SK-N-SH (cell line): ENCODE results near the gene ABHD17C. TPM values are rescaled to one million over a fixed set of nuclear protein-coding genes. Genes with fewer than 3 reads are reported as not detected.

Source experiments
- CTCF ChIA-PET: fragments of 300-600, 350-600 bp; formaldehyde crosslinking; extraction: SDS; loops from one replicate; lab custom pipeline; 2021; lab: Yijun Ruan, JAX
- POLR2A ChIA-PET: fragments of 350-600 bp; sonication (Branson Sonifier 250); formaldehyde crosslinking; extraction: SDS; loops from one replicate; lab custom pipeline; 2020; ENCODE audit warnings: antibody characterized with exemption, inconsistent platforms; lab: Yijun Ruan, JAX
- DNase-seq: peaks from one replicate; pipeline ENCODE4 v3.0.0; 2012
- H2AFZ ChIP-seq: fragments of 200-600 bp; sonication (generic); 2 replicates; pipeline ENCODE4 v1.8.1; 2016; ENCODE audit warnings: antibody characterized with exemption, mild to moderate bottlenecking, low read depth
- H3F3A ChIP-seq: fragments of 200-600 bp; sonication (generic); replicated peaks from 2 replicates; pipeline ENCODE3; 2016; ENCODE audit warnings: antibody characterized with exemption, mild to moderate bottlenecking; ENCODE audit not compliant: insufficient read depth
- H3K27ac ChIP-seq, 2 experiments: fragments of 200-500 bp in 1 of 2; fragments of 200-600 bp in 1 of 2; sonication (Bioruptor generic) in 1 of 2; sonication (generic), shearing (Covaris generic) in 1 of 2; 2 replicates each; pipeline versions ENCODE4 v1.5.1 to v1.6.1; 2014 to 2016; ENCODE audit warnings: low read depth in 2 of 2, inconsistent platforms in 1 of 2, low read length in 1 of 2, mild to moderate bottlenecking in 1 of 2, mixed read lengths in 1 of 2
- H3K27me3 ChIP-seq: fragments of 200-600 bp; sonication (generic), shearing (Covaris generic); 2 replicates; pipeline ENCODE4 v1.6.1; 2016; ENCODE audit warnings: mixed run types; ENCODE audit not compliant: insufficient read depth
- H3K36me3 ChIP-seq, 2 experiments: fragments of 200-500 bp in 1 of 2; fragments of 200-600 bp in 1 of 2; sonication (Bioruptor generic) in 1 of 2; sonication (generic) in 1 of 2; replicated peaks in 1 of 2; 2 replicates each; pipeline versions ENCODE3 to v1.5.1; 2014 to 2016; ENCODE audit warnings: low read length in 1 of 2, mild to moderate bottlenecking in 1 of 2; ENCODE audit not compliant: insufficient read depth in 2 of 2, control insufficient read depth in 1 of 2
- H3K4me1 ChIP-seq, 2 experiments: fragments of 200-500 bp in 1 of 2; fragments of 200-600 bp in 1 of 2; sonication (Bioruptor generic) in 1 of 2; sonication (generic), shearing (Covaris generic) in 1 of 2; 2 replicates each; pipeline versions ENCODE4 v1.5.1 to v1.6.1; 2014 to 2016; ENCODE audit warnings: low read depth in 1 of 2, low read length in 1 of 2, mixed run types in 1 of 2; ENCODE audit not compliant: insufficient read depth in 2 of 2, control insufficient read depth in 1 of 2
- H3K4me2 ChIP-seq: fragments of 200-600 bp; sonication (generic), shearing (Covaris generic); 2 replicates; pipeline ENCODE4 v1.6.1; 2017; ENCODE audit warnings: mixed run types
- H3K4me3 ChIP-seq, 2 experiments: fragments of 200-500 bp in 1 of 2; fragments of 200-600 bp in 1 of 2; sonication (Bioruptor generic) in 1 of 2; sonication (generic), shearing (Covaris generic) in 1 of 2; 2 replicates each; pipeline versions ENCODE4 v1.5.1 to v1.8.1; 2014 to 2016; ENCODE audit warnings: low read depth in 2 of 2, inconsistent platforms in 1 of 2, low read length in 1 of 2, mild to moderate bottlenecking in 1 of 2, mixed read lengths in 1 of 2, moderate library complexity in 1 of 2
- H3K79me2 ChIP-seq: fragments of 200-600 bp; sonication (generic); 2 replicates; pipeline ENCODE4 v1.8.1; 2017; ENCODE audit warnings: mild to moderate bottlenecking; ENCODE audit not compliant: insufficient read depth
- H3K9ac ChIP-seq: fragments of 200-600 bp; sonication (generic); 2 replicates; pipeline ENCODE4 v1.6.1; 2017; ENCODE audit warnings: mixed run types
- H3K9me2 ChIP-seq: fragments of 200-600 bp; sonication (generic); 2 replicates; pipeline ENCODE4 v1.6.1; 2017; ENCODE audit warnings: mixed run types
- H3K9me3 ChIP-seq: fragments of 200-600 bp; sonication (generic); 2 replicates; pipeline ENCODE4 v1.6.1; 2017; ENCODE audit warnings: mixed run types, mild to moderate bottlenecking, moderate library complexity
- H4K20me1 ChIP-seq: fragments of 200-600 bp; sonication (generic); 2 replicates; pipeline ENCODE4 v1.6.1; 2017; ENCODE audit warnings: mild to moderate bottlenecking, mixed run types; ENCODE audit not compliant: insufficient read depth
- CHD2 ChIP-seq: fragments of 150-350 bp; IDR thresholded peaks from 2 replicates; pipeline ENCODE4 v1.6.1; 2018; ENCODE audit warnings: low read length; ENCODE audit not compliant: partially characterized antibody
- CTCF ChIP-seq: fragments of 200-600 bp; sonication (generic); IDR thresholded peaks from 2 replicates; pipeline ENCODE4 v1.6.1; 2017; ENCODE audit warnings: antibody characterized with exemption, mild to moderate bottlenecking, moderate library complexity
- ELF1 ChIP-seq: IDR thresholded peaks from 2 replicates; pipeline ENCODE4 v1.4.0; 2012
- EZH2phosphoT487 ChIP-seq: fragments of 200-600 bp; sonication (generic); IDR thresholded peaks from 2 replicates; pipeline ENCODE4 v1.6.1; 2017; ENCODE audit warnings: low read depth, mixed run types, mild to moderate bottlenecking, antibody characterized with exemption, moderate library complexity, borderline replicate concordance
- FOXJ3 ChIP-seq: sonication (generic); formaldehyde crosslinking; IDR thresholded peaks from 2 replicates; pipeline ENCODE4 v1.5.1; 2020; ENCODE audit warnings: mild to moderate bottlenecking, missing genetic modification reagents
- FOXM1 ChIP-seq: IDR thresholded peaks from 2 replicates; pipeline ENCODE4 v1.4.0; 2012; ENCODE audit warnings: low read depth, mild to moderate bottlenecking
- GABPA ChIP-seq: IDR thresholded peaks from 2 replicates; pipeline ENCODE4 v1.4.0; 2012; ENCODE audit warnings: low read depth, mild to moderate bottlenecking
- MEF2A ChIP-seq: IDR thresholded peaks from 2 replicates; pipeline ENCODE4 v1.4.0; 2012; ENCODE audit warnings: low read depth, borderline replicate concordance
- RFX5 ChIP-seq: IDR thresholded peaks from 2 replicates; pipeline ENCODE4 v1.6.1; 2012; ENCODE audit warnings: mild to moderate bottlenecking, improper control_type of control experiment, low read length
- RXRA ChIP-seq: IDR thresholded peaks from 2 replicates; pipeline ENCODE4 v1.4.0; 2012; ENCODE audit warnings: low read depth, mild to moderate bottlenecking, borderline replicate concordance
- SIN3A ChIP-seq: IDR thresholded peaks from 2 replicates; pipeline ENCODE4 v1.6.1; 2012; ENCODE audit warnings: low read depth, mild to moderate bottlenecking, low read length, moderate library complexity, borderline replicate concordance
- TEAD4 ChIP-seq: IDR thresholded peaks from 2 replicates; pipeline ENCODE4 v1.4.0; 2012; ENCODE audit warnings: mild to moderate bottlenecking, borderline replicate concordance; ENCODE audit not compliant: insufficient read depth
- WGBS: methylation state at CpG from one replicate; pipeline ENCODE4 v1.1.6; 2017; ENCODE audit warnings: low lambda C conversion rate; 5-methylcytosine and 5-hydroxymethylcytosine counted together
- polyA plus RNA-seq, 3 experiments: library from polyadenylated mRNA; depleted of rRNA; stranded (reverse); fragments of >200 nt; gene quantifications; 2 replicates each; pipeline ENCODE4 v1.2.3, GENCODE V29; 2012
- TF ChIP-seq, protein P1 (sequence below): IDR thresholded peaks from 2 replicates; pipeline ENCODE4 v1.4.0; 2012; ENCODE audit warnings: low read depth, borderline replicate concordance
- TF ChIP-seq, protein P2 (sequence below): IDR thresholded peaks from 2 replicates; pipeline ENCODE4 v1.4.0; 2012; ENCODE audit warnings: low read depth, borderline replicate concordance
- TF ChIP-seq, protein P3 (sequence below): fragments of 150-350 bp; IDR thresholded peaks from 2 replicates; pipeline ENCODE4 v1.6.1; 2017; ENCODE audit warnings: antibody characterized with exemption, low read length, low read depth, borderline replicate concordance
- TF ChIP-seq, protein P4 (sequence below): IDR thresholded peaks from 2 replicates; pipeline ENCODE4 v1.6.1; 2012; ENCODE audit warnings: mild to moderate bottlenecking, low read depth, low read length, moderate library complexity

Gene ABHD17C
- polyA plus RNA-seq, 1 of the 3 experiments (the other 2 are of a cell fraction): 11.7 TPM

DNA sequence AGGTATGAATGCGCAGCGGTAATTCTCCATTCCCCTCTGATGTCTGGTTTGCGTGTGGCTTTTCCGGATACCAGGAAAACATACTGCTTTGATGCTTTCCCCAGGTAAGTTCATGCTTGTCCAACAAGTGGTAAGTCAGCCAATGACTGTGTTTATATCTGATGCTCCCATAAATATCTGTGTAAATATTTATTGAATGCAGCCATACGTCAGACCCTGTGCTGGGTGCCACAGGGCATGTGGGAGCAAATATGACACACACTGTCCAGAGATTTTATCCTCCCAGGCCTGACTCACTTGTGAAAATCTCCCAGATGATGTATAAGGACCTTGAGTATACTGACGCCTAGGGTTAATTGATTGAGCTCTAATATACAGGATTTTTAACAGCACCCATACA is 54.5 kb downstream of the ABHD17C start:
- no peaks in the 10 kb centered on the region for H3K9me3 ChIP-seq
- no peak for DNase-seq
- H2AFZ ChIP-seq: no peak overlapping the region
- POLR2A ChIA-PET: no interaction called here
- H3F3A ChIP-seq: peaks cover 4% of the 10 kb centered on the region
- H3K9ac ChIP-seq: no peak overlapping the region
- H3K4me3 ChIP-seq: no peak overlapping the region
- H3K27me3 ChIP-seq: no peaks in the 10 kb centered on the region
- no peak overlapping the region for H3K27ac ChIP-seq
- peaks cover 6 to 21% of the 10 kb centered on the region in 2 experiments for H3K36me3 ChIP-seq
- H3K9me2 ChIP-seq: no peaks in the 10 kb centered on the region
- CTCF ChIA-PET: no interaction called here
- H3K79me2 ChIP-seq: peaks cover 11% of the 10 kb centered on the region; the same call in 1 of the 2 replicates
- WGBS: 91% methylated on average over 6 of the region's 6 CpGs
- peaks cover 0 to 2% of the 10 kb centered on the region in 2 experiments; a peak in 1 of 4 replicates for H3K4me1 ChIP-seq
- H4K20me1 ChIP-seq: no peaks in the 10 kb centered on the region
- TF ChIP-seq, protein P1, sequence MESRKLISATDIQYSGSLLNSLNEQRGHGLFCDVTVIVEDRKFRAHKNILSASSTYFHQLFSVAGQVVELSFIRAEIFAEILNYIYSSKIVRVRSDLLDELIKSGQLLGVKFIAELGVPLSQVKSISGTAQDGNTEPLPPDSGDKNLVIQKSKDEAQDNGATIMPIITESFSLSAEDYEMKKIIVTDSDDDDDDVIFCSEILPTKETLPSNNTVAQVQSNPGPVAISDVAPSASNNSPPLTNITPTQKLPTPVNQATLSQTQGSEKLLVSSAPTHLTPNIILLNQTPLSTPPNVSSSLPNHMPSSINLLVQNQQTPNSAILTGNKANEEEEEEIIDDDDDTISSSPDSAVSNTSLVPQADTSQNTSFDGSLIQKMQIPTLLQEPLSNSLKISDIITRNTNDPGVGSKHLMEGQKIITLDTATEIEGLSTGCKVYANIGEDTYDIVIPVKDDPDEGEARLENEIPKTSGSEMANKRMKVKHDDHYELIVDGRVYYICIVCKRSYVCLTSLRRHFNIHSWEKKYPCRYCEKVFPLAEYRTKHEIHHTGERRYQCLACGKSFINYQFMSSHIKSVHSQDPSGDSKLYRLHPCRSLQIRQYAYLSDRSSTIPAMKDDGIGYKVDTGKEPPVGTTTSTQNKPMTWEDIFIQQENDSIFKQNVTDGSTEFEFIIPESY: no peak
- TF ChIP-seq MEF2A: no peak
- TF ChIP-seq, protein P2, sequence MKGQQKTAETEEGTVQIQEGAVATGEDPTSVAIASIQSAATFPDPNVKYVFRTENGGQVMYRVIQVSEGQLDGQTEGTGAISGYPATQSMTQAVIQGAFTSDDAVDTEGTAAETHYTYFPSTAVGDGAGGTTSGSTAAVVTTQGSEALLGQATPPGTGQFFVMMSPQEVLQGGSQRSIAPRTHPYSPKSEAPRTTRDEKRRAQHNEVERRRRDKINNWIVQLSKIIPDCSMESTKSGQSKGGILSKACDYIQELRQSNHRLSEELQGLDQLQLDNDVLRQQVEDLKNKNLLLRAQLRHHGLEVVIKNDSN: no peak
- TF ChIP-seq CHD2: no peak
- TF ChIP-seq ELF1: no peak
- TF ChIP-seq SIN3A: no peak
- no peak for TF ChIP-seq FOXJ3 (CRISPR knock-in tag)
- TF ChIP-seq TEAD4: no peak
- no peak for TF ChIP-seq CTCF
- TF ChIP-seq, protein P3, sequence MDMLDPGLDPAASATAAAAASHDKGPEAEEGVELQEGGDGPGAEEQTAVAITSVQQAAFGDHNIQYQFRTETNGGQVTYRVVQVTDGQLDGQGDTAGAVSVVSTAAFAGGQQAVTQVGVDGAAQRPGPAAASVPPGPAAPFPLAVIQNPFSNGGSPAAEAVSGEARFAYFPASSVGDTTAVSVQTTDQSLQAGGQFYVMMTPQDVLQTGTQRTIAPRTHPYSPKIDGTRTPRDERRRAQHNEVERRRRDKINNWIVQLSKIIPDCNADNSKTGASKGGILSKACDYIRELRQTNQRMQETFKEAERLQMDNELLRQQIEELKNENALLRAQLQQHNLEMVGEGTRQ: no peak
- TF ChIP-seq EZH2phosphoT487: no peak
- TF ChIP-seq RXRA: no peak
- TF ChIP-seq, protein P4, sequence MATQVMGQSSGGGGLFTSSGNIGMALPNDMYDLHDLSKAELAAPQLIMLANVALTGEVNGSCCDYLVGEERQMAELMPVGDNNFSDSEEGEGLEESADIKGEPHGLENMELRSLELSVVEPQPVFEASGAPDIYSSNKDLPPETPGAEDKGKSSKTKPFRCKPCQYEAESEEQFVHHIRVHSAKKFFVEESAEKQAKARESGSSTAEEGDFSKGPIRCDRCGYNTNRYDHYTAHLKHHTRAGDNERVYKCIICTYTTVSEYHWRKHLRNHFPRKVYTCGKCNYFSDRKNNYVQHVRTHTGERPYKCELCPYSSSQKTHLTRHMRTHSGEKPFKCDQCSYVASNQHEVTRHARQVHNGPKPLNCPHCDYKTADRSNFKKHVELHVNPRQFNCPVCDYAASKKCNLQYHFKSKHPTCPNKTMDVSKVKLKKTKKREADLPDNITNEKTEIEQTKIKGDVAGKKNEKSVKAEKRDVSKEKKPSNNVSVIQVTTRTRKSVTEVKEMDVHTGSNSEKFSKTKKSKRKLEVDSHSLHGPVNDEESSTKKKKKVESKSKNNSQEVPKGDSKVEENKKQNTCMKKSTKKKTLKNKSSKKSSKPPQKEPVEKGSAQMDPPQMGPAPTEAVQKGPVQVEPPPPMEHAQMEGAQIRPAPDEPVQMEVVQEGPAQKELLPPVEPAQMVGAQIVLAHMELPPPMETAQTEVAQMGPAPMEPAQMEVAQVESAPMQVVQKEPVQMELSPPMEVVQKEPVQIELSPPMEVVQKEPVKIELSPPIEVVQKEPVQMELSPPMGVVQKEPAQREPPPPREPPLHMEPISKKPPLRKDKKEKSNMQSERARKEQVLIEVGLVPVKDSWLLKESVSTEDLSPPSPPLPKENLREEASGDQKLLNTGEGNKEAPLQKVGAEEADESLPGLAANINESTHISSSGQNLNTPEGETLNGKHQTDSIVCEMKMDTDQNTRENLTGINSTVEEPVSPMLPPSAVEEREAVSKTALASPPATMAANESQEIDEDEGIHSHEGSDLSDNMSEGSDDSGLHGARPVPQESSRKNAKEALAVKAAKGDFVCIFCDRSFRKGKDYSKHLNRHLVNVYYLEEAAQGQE: no peak
- no peak for TF ChIP-seq GABPA
- no peak for TF ChIP-seq FOXM1
- no peak for TF ChIP-seq RFX5
- TF ChIP-seq, all 33 proteins: peak for 0
- H3K4me2 ChIP-seq: no peak overlapping the region
